ENCODE data around the gene BPIFB2.
A peak's percentile ranks its signal among the peaks of the same experiment; 100 is the strongest.
"Not testable (repeated sequence)": the region's sequence is repeated elsewhere in the genome, so short reads cannot be mapped to it uniquely, and the experiment has no call there.

The BPIFB2 gene

DNA sequence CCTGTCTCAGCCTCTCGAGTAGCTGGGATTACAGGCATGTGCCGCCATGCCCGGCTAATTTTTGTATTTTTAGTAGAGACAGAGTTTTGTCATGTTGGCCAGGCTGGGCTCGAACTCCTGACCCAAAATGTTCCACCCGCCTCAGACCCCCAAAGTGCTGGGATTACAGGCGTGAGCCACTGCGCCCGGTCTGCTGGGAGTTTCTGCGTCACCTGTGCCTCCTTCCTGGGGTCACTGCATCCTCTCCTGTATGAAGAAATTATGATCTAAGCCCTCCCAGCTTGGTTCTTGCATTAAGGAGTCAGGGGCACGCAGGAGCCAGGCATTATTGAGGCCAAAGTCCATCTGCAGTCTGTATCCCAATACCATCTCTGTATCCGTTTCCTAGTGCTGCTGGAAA, 44.9 kb upstream of the BPIFB2 start:
- 95% methylated on average over 10 of the region's 11 CpGs for WGBS (ENCODE audit: insufficient coverage)
- POLR2A ChIA-PET; DNase-seq; H3K4me3 ChIP-seq (ENCODE audit: control insufficient read depth in 1 of 7, extremely low read depth in 1 of 7, insufficient read depth in 4 of 7, low read depth in 2 of 7, low read length in 6 of 7); H3K36me3 ChIP-seq (ENCODE audit: control insufficient read depth in 4 of 4, insufficient read depth in 4 of 4, low read length in 3 of 4); H3K27me3 ChIP-seq (replicated peaks in 2 of 5; ENCODE audit: control insufficient read depth in 4 of 5, insufficient read depth in 5 of 5, low read length in 4 of 5); H3K9me3 ChIP-seq (ENCODE audit: control extremely low read depth in 1 of 5, control insufficient read depth in 4 of 5, insufficient read depth in 2 of 5, low read depth in 1 of 5, low read length in 4 of 5); CTCF ChIA-PET; H3K27ac ChIP-seq (ENCODE audit: insufficient read depth in 1 of 2, low read depth in 1 of 2, low read length in 2 of 2, poor library complexity in 1 of 2, severe bottlenecking in 2 of 2): not testable (repeated sequence)
- peaks cover 2 to 26% (median 11%) of the 10 kb centered on the region in 4 experiments for H3K4me1 ChIP-seq (ENCODE audit: control extremely low read depth in 1 of 4, control insufficient read depth in 4 of 4, insufficient read depth in 4 of 4, low read length in 3 of 4)

DNA sequence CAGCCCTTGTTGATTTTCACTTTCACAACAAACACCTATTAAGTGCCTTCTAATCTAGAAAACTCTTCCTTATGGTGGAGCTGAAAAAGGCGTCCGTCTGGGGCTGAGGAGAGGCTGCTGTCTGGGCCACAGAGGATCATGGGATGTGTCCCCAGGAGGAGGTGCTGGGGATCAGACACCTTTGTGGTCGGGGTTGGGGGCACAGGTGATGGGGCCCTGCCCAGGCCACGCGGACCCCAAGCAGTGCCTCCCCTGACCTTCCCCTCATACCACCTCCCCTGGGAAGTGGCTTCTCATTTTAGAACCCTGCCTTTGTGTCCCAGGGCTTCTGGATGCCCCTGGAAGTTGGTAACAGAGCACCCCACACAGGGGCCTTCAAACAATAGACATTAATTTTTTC, 44.3 kb upstream of the BPIFB2 start:
- H3K27me3 ChIP-seq (replicated peaks in 2 of 5; ENCODE audit: control insufficient read depth in 4 of 5, insufficient read depth in 5 of 5, low read length in 4 of 5): no peaks in the 10 kb centered on the region
- ChIA-PET CTCF (no interaction called here), POLR2A (no interaction called here)
- 97% methylated on average over 4 of the region's 5 CpGs for WGBS (ENCODE audit: insufficient coverage)
- peaks cover 2 to 28% (median 12%) of the 10 kb centered on the region in 4 experiments for H3K4me1 ChIP-seq (ENCODE audit: control extremely low read depth in 1 of 4, control insufficient read depth in 4 of 4, insufficient read depth in 4 of 4, low read length in 3 of 4)
- DNase-seq: no peak
- H3K36me3 ChIP-seq (ENCODE audit: control insufficient read depth in 4 of 4, insufficient read depth in 4 of 4, low read length in 3 of 4): no peaks in the 10 kb centered on the region
- no peak overlapping the region for H3K27ac ChIP-seq (ENCODE audit: insufficient read depth in 1 of 2, low read depth in 1 of 2, low read length in 2 of 2, poor library complexity in 1 of 2, severe bottlenecking in 2 of 2)
- H3K4me3 ChIP-seq (ENCODE audit: control insufficient read depth in 1 of 7, extremely low read depth in 1 of 7, insufficient read depth in 4 of 7, low read depth in 2 of 7, low read length in 6 of 7): no peak overlapping the region
- H3K9me3 ChIP-seq (ENCODE audit: control extremely low read depth in 1 of 5, control insufficient read depth in 4 of 5, insufficient read depth in 2 of 5, low read depth in 1 of 5, low read length in 4 of 5): peaks cover 0 to 3% (median 0%) of the 10 kb centered on the region in 5 experiments

DNA sequence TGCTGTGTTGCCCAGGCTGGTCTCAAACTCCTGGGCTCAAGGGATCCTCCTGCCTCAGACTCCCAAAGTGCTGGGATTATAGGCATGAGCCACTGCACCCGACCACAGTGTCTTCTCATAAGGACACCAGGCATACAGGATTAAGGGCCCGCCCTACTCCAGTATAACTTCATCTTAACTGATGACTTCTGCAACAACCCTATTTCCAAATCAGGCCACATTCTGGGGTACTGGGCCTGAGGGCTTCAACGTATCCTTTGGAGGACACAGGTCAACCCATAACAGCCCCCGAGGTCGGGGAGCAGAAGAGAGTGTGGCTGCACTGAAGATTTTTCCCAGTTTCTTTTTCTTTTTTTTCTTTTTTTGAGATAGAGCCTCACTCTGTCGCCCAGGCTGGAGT, 42.9 kb upstream of the BPIFB2 start:
- ChIA-PET CTCF (no interaction called here), POLR2A (no interaction called here)
- Histone ChIP-seq H3K27me3 (replicated peaks in 2 of 5; ENCODE audit: control insufficient read depth in 4 of 5, insufficient read depth in 5 of 5, low read length in 4 of 5) (no peaks in the 10 kb centered on the region), H3K4me1 (ENCODE audit: control extremely low read depth in 1 of 4, control insufficient read depth in 4 of 4, insufficient read depth in 4 of 4, low read length in 3 of 4) (peaks cover 2 to 40% (median 13%) of the 10 kb centered on the region in 4 experiments), H3K4me3 (ENCODE audit: control insufficient read depth in 1 of 7, extremely low read depth in 1 of 7, insufficient read depth in 4 of 7, low read depth in 2 of 7, low read length in 6 of 7) (no peak overlapping the region), H3K27ac (ENCODE audit: insufficient read depth in 1 of 2, low read depth in 1 of 2, low read length in 2 of 2, poor library complexity in 1 of 2, severe bottlenecking in 2 of 2) (no peak overlapping the region), H3K36me3 (ENCODE audit: control insufficient read depth in 4 of 4, insufficient read depth in 4 of 4, low read length in 3 of 4) (no peaks in the 10 kb centered on the region), H3K9me3 (ENCODE audit: control extremely low read depth in 1 of 5, control insufficient read depth in 4 of 5, insufficient read depth in 2 of 5, low read depth in 1 of 5, low read length in 4 of 5) (no peaks in the 10 kb centered on the region)
- 100% methylated on average over 6 of the region's 6 CpGs for WGBS (ENCODE audit: insufficient coverage)
- no peak for DNase-seq

DNA sequence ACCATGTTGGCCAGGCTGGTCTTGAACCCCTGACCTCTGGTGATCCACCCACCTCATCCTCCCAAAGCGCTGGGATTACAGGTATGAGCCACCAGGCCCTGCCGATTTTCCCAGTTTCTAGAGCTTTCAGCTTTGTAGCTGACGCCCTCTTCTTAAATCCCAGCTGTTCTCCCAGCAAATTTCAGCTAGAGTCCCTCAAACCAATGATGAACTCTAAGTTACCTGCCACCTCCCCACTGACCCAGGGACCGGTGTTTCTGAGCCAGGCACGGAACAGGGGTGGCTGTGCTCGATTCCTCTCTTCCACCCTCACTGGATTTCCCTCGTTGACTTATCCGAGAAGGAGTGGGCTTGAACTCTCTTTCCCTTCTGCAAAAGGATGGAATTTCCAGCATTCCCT, 42.4 kb upstream of the BPIFB2 start:
- H3K27me3 ChIP-seq (replicated peaks in 2 of 5; ENCODE audit: control insufficient read depth in 4 of 5, insufficient read depth in 5 of 5, low read length in 4 of 5): no peaks in the 10 kb centered on the region

DNA sequence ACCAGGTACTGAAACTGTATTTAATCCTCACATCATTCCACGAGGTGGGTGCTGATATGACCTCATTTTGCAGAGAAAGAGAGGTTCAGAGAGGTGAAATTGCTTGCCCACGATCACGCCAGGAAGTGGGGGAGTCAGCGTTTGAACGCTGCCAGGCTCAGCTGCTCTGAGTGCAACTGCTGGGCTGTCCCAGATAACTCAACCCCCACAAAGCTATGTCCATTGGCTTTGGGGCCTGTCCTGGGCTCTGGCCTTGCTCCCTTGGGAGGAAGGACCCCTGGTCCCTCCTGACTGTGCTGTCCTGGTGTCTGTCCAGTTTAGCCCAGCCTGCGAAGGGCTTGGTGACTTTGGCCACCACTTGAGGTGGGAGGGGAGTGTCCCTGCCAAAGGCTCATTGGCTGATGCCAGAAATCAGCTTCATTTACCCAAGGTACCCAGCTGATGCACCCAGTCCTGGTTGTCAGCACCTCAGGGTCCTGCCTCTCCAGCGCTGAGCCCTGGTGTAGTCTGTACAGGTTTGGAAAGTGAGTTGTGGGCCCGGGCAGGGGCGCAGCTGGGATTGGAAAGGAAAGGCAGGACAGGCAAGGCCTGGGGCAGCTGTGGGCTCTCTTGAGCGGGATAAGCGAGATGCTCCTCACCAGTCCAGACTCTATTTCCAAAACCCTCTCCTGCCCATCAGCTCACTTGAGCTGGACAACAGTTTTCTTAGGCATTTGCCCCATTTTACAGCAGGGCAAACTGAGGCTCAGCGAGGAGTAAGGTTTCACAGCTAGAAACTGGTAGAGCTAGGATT, 41.7 kb upstream of the BPIFB2 start:
- Histone ChIP-seq H3K27ac (ENCODE audit: insufficient read depth in 1 of 2, low read depth in 1 of 2, low read length in 2 of 2, poor library complexity in 1 of 2, severe bottlenecking in 2 of 2) (no peak overlapping the region), H3K9me3 (ENCODE audit: control extremely low read depth in 1 of 5, control insufficient read depth in 4 of 5, insufficient read depth in 2 of 5, low read depth in 1 of 5, low read length in 4 of 5) (no peaks in the 10 kb centered on the region), H3K4me1 (ENCODE audit: control extremely low read depth in 1 of 4, control insufficient read depth in 4 of 4, insufficient read depth in 4 of 4, low read length in 3 of 4) (peaks cover 2 to 52% (median 22%) of the 10 kb centered on the region in 4 experiments), H3K36me3 (ENCODE audit: control insufficient read depth in 4 of 4, insufficient read depth in 4 of 4, low read length in 3 of 4) (no peaks in the 10 kb centered on the region), H3K27me3 (replicated peaks in 2 of 5; ENCODE audit: control insufficient read depth in 4 of 5, insufficient read depth in 5 of 5, low read length in 4 of 5) (no peaks in the 10 kb centered on the region), H3K4me3 (ENCODE audit: control insufficient read depth in 1 of 7, extremely low read depth in 1 of 7, insufficient read depth in 4 of 7, low read depth in 2 of 7, low read length in 6 of 7) (no peak overlapping the region)
- 71% methylated on average over 10 of the region's 12 CpGs for WGBS (ENCODE audit: insufficient coverage)
- POLR2A ChIA-PET: no interaction called here
- CTCF ChIA-PET: interaction anchor here (1.0 kb wide), 1 partner anchor 64 kb away, joined by 4 read pairs; no protein-coding TSS in a partner anchor
- DNase-seq: peak in 2 of 3 donors; percentile 21 to 26

More for the DNA sequence above, 42.4 kb upstream of the BPIFB2 start:
- CTCF ChIA-PET: no interaction called here
- POLR2A ChIA-PET: no interaction called here
- WGBS (ENCODE audit: insufficient coverage): 96% methylated on average over 8 of the region's 8 CpGs
- H3K36me3 ChIP-seq (ENCODE audit: control insufficient read depth in 4 of 4, insufficient read depth in 4 of 4, low read length in 3 of 4): no peaks in the 10 kb centered on the region
- H3K4me1 ChIP-seq (ENCODE audit: control extremely low read depth in 1 of 4, control insufficient read depth in 4 of 4, insufficient read depth in 4 of 4, low read length in 3 of 4): peaks cover 2 to 45% (median 16%) of the 10 kb centered on the region in 4 experiments
- no peak for DNase-seq
- no peak overlapping the region for H3K27ac ChIP-seq (ENCODE audit: insufficient read depth in 1 of 2, low read depth in 1 of 2, low read length in 2 of 2, poor library complexity in 1 of 2, severe bottlenecking in 2 of 2)
- no peaks in the 10 kb centered on the region for H3K9me3 ChIP-seq (ENCODE audit: control extremely low read depth in 1 of 5, control insufficient read depth in 4 of 5, insufficient read depth in 2 of 5, low read depth in 1 of 5, low read length in 4 of 5)
- H3K4me3 ChIP-seq (ENCODE audit: control insufficient read depth in 1 of 7, extremely low read depth in 1 of 7, insufficient read depth in 4 of 7, low read depth in 2 of 7, low read length in 6 of 7): no peak overlapping the region

DNA sequence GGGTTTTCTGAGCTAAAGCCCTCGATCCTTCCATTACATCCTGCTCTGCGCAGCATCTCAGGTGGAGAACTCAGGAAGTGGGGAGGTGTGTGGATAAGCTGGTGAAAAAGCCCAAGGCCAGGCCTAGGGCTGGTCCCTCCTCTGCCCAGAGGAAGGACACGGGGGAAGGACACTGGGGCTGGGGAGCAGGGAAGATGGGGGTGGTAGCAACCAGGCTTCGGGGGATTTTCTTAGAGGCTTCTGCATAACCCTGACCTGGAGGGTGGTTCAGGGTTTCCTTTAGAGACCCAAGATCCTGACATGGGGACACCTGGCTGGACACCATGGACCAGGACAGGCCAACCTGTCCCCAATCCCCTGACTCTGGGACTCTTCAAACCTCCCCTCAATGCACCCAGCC, 41.1 kb upstream of the BPIFB2 start:
- Histone ChIP-seq H3K27me3 (replicated peaks in 2 of 5; ENCODE audit: control insufficient read depth in 4 of 5, insufficient read depth in 5 of 5, low read length in 4 of 5) (no peaks in the 10 kb centered on the region), H3K4me3 (ENCODE audit: control insufficient read depth in 1 of 7, extremely low read depth in 1 of 7, insufficient read depth in 4 of 7, low read depth in 2 of 7, low read length in 6 of 7) (no peak overlapping the region), H3K27ac (ENCODE audit: insufficient read depth in 1 of 2, low read depth in 1 of 2, low read length in 2 of 2, poor library complexity in 1 of 2, severe bottlenecking in 2 of 2) (no peak overlapping the region), H3K9me3 (ENCODE audit: control extremely low read depth in 1 of 5, control insufficient read depth in 4 of 5, insufficient read depth in 2 of 5, low read depth in 1 of 5, low read length in 4 of 5) (no peaks in the 10 kb centered on the region), H3K36me3 (ENCODE audit: control insufficient read depth in 4 of 4, insufficient read depth in 4 of 4, low read length in 3 of 4) (no peaks in the 10 kb centered on the region), H3K4me1 (ENCODE audit: control extremely low read depth in 1 of 4, control insufficient read depth in 4 of 4, insufficient read depth in 4 of 4, low read length in 3 of 4) (peaks cover 5 to 58% (median 28%) of the 10 kb centered on the region in 4 experiments)
- CTCF ChIA-PET: interaction anchor here (1.0 kb wide), 1 partner anchor 65 kb away, joined by 4 read pairs; no protein-coding TSS in a partner anchor
- POLR2A ChIA-PET: no interaction called here
- 98% methylated on average over 4 of the region's 4 CpGs for WGBS (ENCODE audit: insufficient coverage)
- DNase-seq: no peak

DNA sequence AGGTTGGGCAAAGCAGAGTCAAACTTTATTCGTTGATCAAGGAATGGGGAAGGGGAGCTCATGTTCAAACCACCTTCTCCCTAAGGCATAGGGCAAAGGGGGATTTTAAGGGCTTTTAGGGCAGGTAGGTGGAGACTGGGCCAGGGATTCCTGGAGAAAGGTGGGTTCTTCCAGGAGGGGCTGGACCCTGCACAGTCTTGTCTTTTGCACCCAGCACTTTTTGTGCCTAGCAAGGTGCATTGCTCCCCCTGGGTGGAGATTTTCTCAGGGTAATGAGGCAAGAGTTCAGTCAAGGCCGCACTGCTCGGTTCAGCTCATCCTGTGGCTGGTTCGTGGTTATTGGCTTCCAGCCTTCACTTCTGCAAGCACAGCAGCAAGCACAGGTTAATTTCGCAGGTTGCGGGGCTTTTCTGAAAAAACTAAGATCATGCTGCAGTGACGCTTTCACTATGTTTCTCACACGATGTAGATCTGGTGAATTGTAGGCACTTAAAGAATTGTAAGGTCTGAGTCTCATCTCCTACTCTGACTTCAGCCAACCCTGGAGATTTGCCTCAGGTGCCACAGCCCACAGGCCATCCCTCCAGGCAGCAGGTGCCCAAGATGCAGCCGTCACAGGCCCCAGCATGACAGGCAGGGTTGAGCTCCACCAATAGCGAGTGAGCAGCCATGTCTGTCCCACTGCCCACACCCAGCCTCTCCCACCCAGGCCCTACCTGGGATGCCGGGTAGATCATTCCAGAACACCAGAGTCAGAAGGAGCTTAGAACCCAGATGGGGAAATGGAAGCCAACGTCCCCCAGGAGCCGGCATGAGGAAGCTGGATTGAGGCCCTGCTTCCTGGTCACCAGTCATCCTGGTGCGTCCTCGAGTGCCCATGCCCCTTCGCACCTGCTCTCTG, 40.4 kb upstream of the BPIFB2 start:
- H3K27ac ChIP-seq (ENCODE audit: insufficient read depth in 1 of 2, low read depth in 1 of 2, low read length in 2 of 2, poor library complexity in 1 of 2, severe bottlenecking in 2 of 2): no peak overlapping the region
- H3K4me1 ChIP-seq (ENCODE audit: control extremely low read depth in 1 of 4, control insufficient read depth in 4 of 4, insufficient read depth in 4 of 4, low read length in 3 of 4): peaks cover 9 to 65% (median 36%) of the 10 kb centered on the region in 4 experiments

More for the DNA sequence above, 40.4 kb upstream of the BPIFB2 start:
- H3K27me3 ChIP-seq (replicated peaks in 2 of 5; ENCODE audit: control insufficient read depth in 4 of 5, insufficient read depth in 5 of 5, low read length in 4 of 5): no peaks in the 10 kb centered on the region
- H3K36me3 ChIP-seq (ENCODE audit: control insufficient read depth in 4 of 4, insufficient read depth in 4 of 4, low read length in 3 of 4): no peaks in the 10 kb centered on the region
- POLR2A ChIA-PET: no interaction called here
- H3K9me3 ChIP-seq (ENCODE audit: control extremely low read depth in 1 of 5, control insufficient read depth in 4 of 5, insufficient read depth in 2 of 5, low read depth in 1 of 5, low read length in 4 of 5): no peaks in the 10 kb centered on the region
- 51% methylated on average over 16 of the region's 16 CpGs for WGBS (ENCODE audit: insufficient coverage)
- DNase-seq: peak; percentile 15 to 74 (median 71)
- no peak overlapping the region for H3K4me3 ChIP-seq (ENCODE audit: control insufficient read depth in 1 of 7, extremely low read depth in 1 of 7, insufficient read depth in 4 of 7, low read depth in 2 of 7, low read length in 6 of 7)
- CTCF ChIA-PET: interaction anchor here (1.0 kb wide), 1 partner anchor 65 kb away, joined by 4 read pairs; no protein-coding TSS in a partner anchor
